GM13977 (cell line): ENCODE data around the gene RBM18.

Experiments used
- DNase-seq: peaks from one replicate; pipeline ENCODE4 v3.0.0; 2012; ENCODE audit warnings: low spot score
- in situ Hi-C: fragments of 300-500 bp; cut with MboI; formaldehyde crosslinking; loops from one replicate; pipeline ENCODE4 v1.12.0; 2022; ENCODE audit warnings: low sequenced_read_pairs, low pct_unique_long_range_greater_than_20kb, mixed read lengths, inconsistent platforms; ENCODE audit not compliant: unreplicated experiment
- TF ChIP-seq, protein P1 (sequence below): IDR thresholded peaks from 2 replicates; pipeline ENCODE4 v1.5.1; 2012; ENCODE audit warnings: mild to moderate bottlenecking, control low read depth; ENCODE audit not compliant: insufficient read depth; ENCODE audit errors: extremely low read depth, missing control alignments

Gene RBM18

DNA sequence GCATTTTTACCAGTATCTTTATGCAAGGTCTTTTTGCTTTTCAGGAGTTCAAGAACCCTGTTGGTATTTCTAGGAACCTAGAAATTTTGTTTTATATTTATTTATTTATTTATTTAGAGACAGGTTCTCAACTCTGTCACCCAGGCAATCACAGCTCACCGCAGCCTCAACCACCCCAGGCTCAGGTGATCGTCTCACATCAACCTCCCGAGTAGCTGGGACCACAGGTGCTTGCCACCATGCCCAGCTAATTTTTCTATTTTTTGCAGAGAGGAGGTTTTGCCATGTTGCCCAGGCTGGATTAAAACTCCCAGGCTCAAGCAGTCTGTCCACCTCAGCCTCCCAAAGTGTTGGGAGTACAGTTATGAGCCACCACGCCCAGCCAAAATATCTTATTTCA, 68.8 kb downstream of the RBM18 start:
- no peak for DNase-seq
- TF ChIP-seq, protein P1, sequence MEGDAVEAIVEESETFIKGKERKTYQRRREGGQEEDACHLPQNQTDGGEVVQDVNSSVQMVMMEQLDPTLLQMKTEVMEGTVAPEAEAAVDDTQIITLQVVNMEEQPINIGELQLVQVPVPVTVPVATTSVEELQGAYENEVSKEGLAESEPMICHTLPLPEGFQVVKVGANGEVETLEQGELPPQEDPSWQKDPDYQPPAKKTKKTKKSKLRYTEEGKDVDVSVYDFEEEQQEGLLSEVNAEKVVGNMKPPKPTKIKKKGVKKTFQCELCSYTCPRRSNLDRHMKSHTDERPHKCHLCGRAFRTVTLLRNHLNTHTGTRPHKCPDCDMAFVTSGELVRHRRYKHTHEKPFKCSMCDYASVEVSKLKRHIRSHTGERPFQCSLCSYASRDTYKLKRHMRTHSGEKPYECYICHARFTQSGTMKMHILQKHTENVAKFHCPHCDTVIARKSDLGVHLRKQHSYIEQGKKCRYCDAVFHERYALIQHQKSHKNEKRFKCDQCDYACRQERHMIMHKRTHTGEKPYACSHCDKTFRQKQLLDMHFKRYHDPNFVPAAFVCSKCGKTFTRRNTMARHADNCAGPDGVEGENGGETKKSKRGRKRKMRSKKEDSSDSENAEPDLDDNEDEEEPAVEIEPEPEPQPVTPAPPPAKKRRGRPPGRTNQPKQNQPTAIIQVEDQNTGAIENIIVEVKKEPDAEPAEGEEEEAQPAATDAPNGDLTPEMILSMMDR, result no peak
- in situ Hi-C loops, result no loop called here

DNA sequence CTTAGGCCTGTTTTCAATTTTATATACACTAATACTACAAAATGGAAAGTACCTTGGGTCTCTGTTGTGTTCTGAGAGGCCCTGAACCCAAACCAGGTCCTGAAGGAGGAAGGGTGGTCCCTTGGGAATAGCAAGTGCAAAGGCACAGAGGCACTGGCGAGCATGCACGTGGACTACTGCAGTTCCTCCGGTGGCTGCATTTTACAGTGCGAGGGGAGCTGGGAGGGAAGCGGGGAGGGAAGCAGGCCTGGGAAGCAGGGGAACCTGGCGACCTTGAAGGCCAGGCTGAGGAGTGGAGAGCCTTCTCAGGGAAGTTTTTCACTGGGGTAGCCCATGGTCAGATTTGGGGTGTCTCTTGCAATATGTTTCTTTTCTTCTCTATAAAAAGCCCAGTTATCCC, 71.0 kb downstream of the RBM18 start:
- DNase-seq, result no peak
- in situ Hi-C loops, result no loop called here
- TF ChIP-seq, protein P1, result no peak

DNA sequence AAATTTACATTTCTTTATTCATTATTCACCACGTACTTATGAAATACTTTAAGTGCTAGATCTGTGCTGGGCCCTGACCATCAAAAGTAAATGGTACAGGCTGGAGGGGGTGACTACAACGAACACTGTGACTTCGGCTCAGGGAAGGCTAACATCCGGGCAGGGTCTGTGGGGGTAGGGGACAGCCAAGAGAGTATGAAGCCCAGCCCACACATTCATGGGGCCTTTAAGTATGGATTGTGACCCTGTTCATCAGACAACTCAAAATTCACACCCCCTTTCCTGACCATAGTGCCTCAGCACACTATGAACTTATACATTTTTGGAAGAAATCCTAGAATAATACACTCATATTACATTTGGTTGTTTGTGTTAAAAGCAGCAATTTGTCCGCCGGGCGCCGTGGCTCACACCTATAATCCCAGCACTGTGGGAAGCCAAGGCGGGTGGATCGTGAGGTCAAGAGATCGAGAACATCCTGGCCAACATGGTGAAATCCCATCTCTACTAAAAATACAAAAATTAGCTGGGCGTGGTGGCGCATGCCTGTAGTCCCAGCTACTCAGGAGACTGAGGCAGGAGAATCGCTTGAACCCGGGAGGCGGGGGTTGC, 71.6 kb downstream of the RBM18 start:
- in situ Hi-C loops, result no loop called here
- TF ChIP-seq, protein P1, result no peak
- DNase-seq, result no peak

DNA sequence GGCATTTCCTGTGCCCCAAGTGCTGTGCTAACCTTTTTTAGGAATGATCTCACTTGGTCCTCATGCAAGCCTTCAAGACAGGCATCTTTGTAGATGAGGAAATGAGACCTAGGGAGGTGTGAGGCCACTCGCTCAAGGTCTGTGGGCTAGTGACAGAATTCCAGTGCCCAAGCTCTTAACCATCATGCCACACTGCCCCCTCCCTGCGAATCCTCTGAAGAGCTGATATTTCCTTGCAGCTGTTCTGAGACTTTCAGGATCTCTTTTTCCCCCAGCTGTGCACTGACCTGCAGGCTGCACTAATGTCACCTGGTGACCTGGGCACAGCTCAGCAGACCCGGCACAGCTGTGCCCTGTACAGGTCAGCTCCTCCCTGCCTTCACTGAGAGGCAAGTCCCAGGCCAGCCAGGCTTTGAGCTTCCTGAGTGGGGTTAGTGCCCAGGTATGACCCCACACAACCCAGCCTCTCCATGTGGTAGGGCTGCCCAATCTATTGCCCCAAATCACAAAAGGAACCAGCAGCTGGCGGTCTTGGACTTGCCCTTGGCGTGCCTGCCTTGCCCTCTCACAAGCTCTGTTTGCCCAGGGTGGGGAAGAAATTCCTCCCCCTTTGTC, 72.3 kb downstream of the RBM18 start:
- DNase-seq, result no peak
- TF ChIP-seq, protein P1, result no peak
- in situ Hi-C loops, result no loop called here

DNA sequence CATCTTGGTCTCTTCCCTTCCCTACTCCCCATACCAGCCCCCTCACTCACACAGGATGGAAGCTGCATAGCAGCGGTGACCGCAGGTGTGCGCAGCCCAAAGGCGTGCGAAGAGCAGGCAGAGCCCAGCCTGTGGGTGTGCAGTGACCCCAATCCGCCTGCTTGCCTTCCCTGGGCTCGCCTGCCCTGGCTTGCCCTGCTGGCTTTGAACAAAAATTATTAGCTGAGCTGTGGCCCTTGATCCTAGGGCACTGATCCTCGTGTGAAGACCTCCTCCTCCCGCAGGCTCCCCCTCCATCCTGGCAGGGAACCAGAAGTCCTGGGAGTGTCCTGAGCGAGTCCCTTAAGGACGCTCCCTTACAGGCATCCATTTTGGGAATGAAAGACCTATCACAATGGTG, 73.1 kb downstream of the RBM18 start:
- TF ChIP-seq, protein P1, result no peak
- in situ Hi-C loops, result no loop called here
- DNase-seq, result no peak

DNA sequence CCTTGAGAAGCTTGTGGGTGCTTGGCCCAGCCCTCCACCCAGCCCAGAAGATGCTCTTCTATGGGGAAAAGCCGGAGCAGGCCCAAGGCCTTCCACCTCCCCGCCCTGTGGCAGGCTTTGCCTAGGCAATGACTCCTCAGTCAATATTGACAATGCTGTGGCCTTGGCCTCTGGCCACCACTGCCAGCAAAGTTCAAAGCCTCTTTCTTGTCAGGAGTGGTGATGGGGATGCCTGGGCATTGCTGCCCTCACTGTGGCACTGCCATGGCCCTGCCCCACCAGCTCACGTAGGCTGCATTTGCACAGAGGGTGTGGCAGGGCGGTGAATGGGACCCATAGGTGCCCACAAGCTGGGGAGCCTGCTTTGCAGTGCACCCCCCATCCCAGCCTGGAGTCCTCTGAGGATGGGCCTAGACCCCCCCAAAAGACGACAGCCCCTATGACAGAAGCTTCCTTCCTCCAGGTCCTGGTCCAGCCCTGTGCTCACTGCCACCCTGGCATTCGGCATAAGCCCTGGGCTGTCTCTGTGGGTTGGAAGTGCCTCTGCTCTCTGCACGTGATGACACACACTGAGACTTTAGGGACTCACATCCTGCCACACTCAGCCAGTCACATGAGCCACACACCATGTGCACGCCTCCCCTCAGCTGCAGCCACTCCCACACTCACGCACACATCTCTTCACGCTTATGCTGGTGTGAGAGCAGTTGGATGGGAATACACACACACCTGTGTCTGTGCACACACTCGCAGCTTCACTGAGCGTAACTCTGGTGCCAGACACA, 73.9 kb downstream of the RBM18 start:
- DNase-seq, result no peak
- in situ Hi-C loops, result no loop called here
- TF ChIP-seq, protein P1, result no peak
